ENCODE data around the gene CTSH.

DNA sequence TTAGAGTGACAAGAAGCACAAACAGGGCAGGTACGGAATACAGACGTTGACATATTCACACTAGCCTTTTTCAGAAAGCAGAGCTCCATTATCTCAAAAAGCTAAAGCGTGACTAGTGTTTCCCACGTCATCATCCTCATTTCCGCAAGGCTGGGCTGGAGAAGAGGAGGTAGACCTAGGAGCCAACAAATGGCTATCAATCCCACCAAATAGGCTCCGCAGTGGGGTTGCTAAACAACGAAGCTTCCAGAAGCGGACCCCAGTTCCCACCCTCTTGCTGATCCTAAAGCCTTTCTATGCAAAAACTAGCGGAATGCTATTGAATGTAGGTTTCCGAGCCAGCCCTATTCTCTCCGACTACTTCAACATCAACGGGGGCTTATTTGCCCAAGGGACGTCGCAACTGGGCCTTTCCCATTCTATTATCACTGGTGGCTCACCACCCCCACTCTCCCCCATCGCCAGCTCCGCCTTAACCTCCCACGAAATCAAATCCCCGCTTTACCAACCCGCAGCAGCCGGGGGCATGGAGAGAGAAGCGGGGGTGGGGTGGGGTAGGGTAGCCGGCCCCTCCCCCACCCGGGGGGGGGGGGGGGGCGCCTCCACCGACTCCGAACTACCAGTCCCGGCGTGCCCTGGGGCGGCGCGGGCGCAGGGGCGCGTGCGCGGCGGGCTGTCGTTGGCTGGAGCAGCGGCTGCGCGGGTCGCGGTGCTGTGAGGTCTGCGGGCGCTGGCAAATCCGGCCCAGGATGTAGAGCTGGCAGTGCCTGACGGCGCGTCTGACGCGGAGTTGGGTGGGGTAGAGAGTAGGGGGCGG, 72.5 kb downstream of the CTSH start, which contains the start of gene MORF4L1:
- TF ChIP-seq CTCF (IDR thresholded peaks at IDR 0.05), result no peak
- no peak for TF ChIP-seq EP300 (IDR thresholded peaks at IDR 0.05; ENCODE audit: low read depth)
- no peak for TF ChIP-seq POLR2A (IDR thresholded peaks at IDR 0.05)
- peak in 2 of 3 donors; percentile 87 to 89 for TF ChIP-seq POLR2AphosphoS5 (IDR thresholded peaks at IDR 0.05)

Data from transverse colon (tissue), 4 donors.